ENCODE measurements around the gene OAS3.
"Not testable (repeated sequence)": the region's sequence is repeated elsewhere in the genome, so short reads cannot be mapped to it uniquely, and the experiment has no call there.

The OAS3 gene

DNA sequence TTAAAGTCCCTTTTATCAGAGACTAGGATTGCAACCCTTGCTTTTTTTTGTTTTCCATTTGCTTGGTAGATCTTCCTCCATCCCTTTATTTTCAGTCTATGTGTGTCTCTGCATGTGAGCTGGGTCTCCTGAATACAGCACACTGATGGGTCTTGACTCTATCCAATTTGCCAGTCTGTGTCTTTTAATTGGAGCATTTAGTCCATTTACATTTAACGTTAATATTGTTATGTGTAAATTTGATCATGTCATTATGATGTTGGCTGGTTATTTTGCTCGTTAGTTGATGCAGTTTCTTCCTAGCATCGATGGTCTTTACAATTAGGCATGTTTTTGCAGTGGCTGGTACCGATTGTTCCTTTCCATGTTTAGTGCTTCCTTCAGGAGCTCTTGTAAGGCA is 18.9 kb downstream of the OAS3 start:
- not testable (repeated sequence) for DNase-seq (ENCODE audit: low spot score)

GRCh38 chr12:112961074-112961473 is 22.8 kb downstream of the OAS3 start:
- DNase-seq (ENCODE audit: low spot score), result no peak

- no peak for DNase-seq (ENCODE audit: low spot score)
Observed at GRCh38 chr12:112961536-112961935, 23.3 kb downstream of the OAS3 start.

DNA sequence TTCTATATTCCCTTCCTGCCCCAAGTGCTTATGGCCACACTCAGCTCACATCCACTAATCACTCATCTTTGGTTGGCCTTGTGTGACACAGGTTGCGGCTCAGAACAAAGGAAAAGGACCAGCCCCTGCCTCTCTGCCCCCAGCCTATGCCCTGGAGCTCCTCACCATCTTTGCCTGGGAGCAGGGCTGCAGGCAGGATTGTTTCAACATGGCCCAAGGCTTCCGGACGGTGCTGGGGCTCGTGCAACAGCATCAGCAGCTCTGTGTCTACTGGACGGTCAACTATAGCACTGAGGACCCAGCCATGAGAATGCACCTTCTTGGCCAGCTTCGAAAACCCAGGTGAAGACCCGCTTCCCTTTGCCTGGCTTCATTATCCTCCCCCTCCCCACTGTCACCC is 24.3 kb downstream of the OAS3 start:
- no peak for DNase-seq (ENCODE audit: low spot score)

DNA sequence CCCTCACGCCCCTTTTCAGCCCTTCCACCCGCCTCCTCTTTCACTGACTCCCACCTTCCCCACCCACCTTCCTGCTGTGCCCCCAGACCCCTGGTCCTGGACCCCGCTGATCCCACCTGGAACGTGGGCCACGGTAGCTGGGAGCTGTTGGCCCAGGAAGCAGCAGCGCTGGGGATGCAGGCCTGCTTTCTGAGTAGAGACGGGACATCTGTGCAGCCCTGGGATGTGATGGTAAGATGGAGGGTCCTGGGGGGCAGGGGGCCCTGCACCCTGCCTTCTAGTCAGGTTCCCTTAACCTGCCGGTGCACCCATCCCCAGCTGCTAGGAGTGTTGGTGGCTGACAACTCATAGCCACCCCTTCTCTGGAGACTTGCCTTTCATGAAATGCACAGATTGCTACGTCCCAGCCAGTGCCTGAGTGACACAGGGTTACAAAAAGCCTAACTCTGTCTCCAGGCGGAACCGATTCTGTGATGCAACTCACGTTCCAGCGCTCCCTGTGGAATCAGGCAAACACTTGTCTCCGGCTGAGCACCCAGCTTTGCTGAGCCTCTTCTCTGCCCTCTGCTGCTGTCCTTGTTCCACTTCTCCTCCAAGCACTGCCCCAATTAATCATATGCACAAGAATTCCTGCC is 25.1 kb downstream of the OAS3 start:
- DNase-seq (ENCODE audit: low spot score), result no peak

- no peak for DNase-seq (ENCODE audit: low spot score)
Observed at GRCh38 chr12:112964067-112964670, 25.9 kb downstream of the OAS3 start.

- no peak for DNase-seq (ENCODE audit: low spot score)
Observed at GRCh38 chr12:112964915-112965314, 26.6 kb downstream of the OAS3 start.

GRCh38 chr12:112965643-112966042 is 27.4 kb downstream of the OAS3 start:
- no peak for DNase-seq (ENCODE audit: low spot score)

DNA sequence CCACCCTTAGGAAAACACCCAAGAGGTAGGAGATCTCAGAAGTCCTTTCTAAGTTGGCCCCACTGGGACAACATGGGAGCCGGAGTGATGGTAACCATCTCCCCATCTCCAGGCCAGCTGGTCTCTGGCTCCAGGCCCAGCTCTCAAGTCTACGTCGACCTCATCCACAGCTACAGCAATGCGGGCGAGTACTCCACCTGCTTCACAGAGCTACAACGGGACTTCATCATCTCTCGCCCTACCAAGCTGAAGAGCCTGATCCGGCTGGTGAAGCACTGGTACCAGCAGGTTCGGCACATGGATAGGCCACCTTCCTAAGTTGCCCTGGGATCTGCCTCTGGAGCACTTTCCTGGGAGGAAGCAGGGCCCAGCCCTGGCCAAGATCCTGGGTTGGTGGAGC is 29.0 kb downstream of the OAS3 start:
- no peak for DNase-seq (ENCODE audit: low spot score)

DNA sequence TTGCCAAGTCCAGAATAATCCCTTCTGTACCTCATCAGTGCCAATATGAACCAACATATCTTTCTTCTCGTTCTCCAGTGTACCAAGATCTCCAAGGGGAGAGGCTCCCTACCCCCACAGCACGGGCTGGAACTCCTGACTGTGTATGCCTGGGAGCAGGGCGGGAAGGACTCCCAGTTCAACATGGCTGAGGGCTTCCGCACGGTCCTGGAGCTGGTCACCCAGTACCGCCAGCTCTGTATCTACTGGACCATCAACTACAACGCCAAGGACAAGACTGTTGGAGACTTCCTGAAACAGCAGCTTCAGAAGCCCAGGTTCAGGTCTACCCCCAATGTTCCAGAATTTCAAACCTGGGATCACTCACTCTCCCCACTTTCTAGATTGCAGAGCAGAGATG is 29.6 kb downstream of the OAS3 start:
- no peak for DNase-seq (ENCODE audit: low spot score)

DNA sequence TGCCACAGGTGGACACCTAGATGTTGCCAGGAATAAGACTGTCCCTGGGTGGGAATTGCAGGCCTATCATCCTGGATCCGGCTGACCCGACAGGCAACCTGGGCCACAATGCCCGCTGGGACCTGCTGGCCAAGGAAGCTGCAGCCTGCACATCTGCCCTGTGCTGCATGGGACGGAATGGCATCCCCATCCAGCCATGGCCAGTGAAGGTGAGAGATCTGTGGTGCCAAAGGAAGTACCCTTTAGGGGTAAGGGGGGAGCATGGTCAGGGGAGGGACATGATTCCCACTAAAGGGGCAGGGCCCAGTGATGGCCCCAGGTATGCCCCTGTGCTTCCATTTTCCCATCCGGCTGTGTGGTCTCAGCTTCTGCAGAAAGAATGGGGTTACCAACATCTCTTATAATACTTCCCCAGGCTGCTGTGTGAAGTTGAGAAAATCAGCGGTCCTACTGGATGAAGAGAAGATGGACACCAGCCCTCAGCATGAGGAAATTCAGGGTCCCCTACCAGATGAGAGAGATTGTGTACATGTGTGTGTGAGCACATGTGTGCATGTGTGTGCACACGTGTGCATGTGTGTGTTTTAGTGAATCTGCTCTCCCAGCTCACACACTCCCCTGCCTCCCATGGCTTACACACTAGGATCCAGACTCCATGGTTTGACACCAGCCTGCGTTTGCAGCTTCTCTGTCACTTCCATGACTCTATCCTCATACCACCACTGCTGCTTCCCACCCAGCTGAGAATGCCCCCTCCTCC is 31.5 kb downstream of the OAS3 start:
- DNase-seq (ENCODE audit: low spot score), result no peak

DNA sequence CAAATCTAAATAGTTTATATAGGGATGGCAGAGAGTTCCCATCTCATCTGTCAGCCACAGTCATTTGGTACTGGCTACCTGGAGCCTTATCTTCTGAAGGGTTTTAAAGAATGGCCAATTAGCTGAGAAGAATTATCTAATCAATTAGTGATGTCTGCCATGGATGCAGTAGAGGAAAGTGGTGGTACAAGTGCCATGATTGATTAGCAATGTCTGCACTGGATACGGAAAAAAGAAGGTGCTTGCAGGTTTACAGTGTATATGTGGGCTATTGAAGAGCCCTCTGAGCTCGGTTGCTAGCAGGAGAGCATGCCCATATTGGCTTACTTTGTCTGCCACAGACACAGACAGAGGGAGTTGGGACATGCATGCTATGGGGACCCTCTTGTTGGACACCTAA is 32.1 kb downstream of the OAS3 start:
- DNase-seq (ENCODE audit: low spot score), result no peak

- no peak for DNase-seq (ENCODE audit: low spot score)
Observed at GRCh38 chr12:112971248-112971647, 33.0 kb downstream of the OAS3 start.

DNA sequence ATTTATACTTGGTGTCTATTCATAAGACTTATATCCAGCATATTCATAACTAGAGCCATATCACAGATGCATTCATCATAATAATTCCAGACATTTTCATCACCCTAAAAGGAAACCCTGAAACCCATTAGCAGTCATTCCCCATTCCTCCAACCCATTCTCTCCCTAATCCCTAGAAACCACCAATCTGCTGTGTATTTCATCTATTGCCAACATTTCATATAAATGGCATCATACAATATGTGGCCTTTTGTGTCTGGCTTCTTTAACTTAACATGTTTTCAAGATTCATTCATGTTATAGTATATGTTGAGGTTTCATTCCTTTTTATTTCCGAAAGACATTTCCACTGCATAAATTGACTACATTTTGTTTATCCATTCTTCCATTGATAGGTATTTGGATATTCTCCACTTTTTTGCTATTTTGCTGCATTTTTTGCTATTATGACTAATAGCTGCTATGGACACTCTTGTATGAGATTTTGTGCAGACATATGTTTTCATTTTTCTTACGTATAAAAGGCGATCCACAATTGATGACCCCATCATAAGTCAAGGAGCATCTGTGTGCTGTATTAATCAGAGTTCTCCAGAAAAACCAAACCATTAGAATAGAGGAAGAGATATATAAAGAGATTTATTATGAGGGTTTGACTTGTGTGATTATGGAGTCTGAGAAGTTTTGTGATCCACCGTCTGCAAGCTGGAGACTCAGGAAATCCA is 34.9 kb downstream of the OAS3 start:
- DNase-seq (ENCODE audit: low spot score), result no peak

- no peak for DNase-seq (ENCODE audit: low spot score)
Observed at GRCh38 chr12:112973818-112974231, 35.6 kb downstream of the OAS3 start.

DNA sequence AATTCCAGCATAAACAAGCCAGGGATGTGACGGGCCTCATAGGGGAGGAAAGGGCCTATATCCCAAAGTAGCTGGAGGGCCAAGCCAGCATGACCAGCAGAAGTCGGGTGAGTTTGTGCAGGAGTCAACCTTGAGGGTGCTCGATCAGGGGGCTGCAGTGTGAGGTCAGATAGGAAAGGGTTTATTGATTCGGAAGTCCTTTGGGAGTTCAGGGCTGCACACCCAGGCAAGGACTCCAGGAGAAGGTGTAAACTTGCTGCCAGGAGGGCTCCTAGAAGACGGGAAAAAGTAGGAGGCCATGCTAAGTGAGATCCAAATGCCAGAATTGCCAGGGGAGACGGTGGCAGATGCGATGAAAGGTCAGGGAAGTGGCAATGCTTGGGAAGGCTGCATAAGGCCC is 36.6 kb downstream of the OAS3 start:
- no peak for DNase-seq (ENCODE audit: low spot score)

- DNase-seq (ENCODE audit: low spot score), result no peak
Observed at GRCh38 chr12:112977139-112977538, 38.9 kb downstream of the OAS3 start.

GRCh38 chr12:112977641-112978040 is 39.4 kb downstream of the OAS3 start:
- no peak for DNase-seq (ENCODE audit: low spot score)

- DNase-seq (ENCODE audit: low spot score), result no peak
Observed at GRCh38 chr12:112978163-112979040, 40.1 kb downstream of the OAS3 start, which contains the start of gene OAS2. Gene OAS2, plus strand, starts transcription at chr12:112978519. Its CDS starts 90 bp downstream, at chr12:112978609.

DNA sequence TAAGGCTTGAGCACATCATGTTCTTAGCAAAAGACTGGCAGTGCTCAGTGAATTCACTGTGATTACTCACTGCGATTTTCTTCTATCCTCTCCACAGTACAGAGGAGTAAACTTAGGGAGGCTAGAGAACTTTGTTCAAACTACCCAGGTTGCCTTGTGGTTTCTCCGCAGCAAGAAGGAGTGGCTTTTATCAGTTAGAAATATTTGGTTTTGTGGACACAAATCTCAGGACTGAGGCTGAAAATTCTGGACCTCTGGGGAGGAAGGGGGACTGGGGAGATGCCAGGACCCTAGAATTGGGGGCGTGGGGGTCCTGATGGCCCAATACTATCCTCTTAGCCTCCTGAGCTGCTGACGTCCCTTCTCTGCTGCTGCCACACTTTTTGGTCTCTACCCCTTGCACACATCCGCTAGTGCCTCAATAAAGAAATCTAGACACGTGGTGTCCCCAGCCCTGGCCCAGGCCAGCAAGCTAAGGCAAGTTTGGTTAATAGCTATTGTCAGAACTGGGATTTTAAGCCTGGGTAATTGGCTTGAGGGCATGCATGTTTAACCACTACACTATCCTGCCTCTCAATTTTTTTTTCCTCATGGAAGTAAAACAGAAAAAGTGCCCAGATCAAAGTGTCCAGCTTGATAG is 40.9 kb downstream of the OAS3 start:
- no peak for DNase-seq (ENCODE audit: low spot score)

Data from SK-N-DZ (cell line).